HG03039 (cell line): ENCODE measurements around the gene GATA6.

Experiments used
- ATAC-seq: cut with Tn5 transposase; IDR thresholded peaks from one replicate; pipeline ENCODE4 v1.9.1; 2021; ENCODE audit warnings: mild to moderate bottlenecking, moderate library complexity; ENCODE audit not compliant: unreplicated experiment

GATA6 gene

GRCh38 chr18:22166069-22166950 lies 3.1 kb upstream of the GATA6 start:
- no peak for ATAC-seq

GRCh38 chr18:22167091-22167470 lies 2.3 kb upstream of the GATA6 start:
- no peak for ATAC-seq

GRCh38 chr18:22167471-22168241 lies 1.7 kb upstream of the GATA6 start:
- ATAC-seq, result no peak

GRCh38 chr18:22168360-22168921 lies 948 bp upstream of the GATA6 start:
- no peak for ATAC-seq

- ATAC-seq, result no peak
Observed at GRCh38 chr18:22169889-22170420, 566 bp downstream of the GATA6 start.

GRCh38 chr18:22170421-22171257 lies 1.2 kb downstream of the GATA6 start:
- no peak for ATAC-seq

GRCh38 chr18:22171258-22172119 lies 2.1 kb downstream of the GATA6 start:
- no peak for ATAC-seq

GRCh38 chr18:22172120-22172582 lies 2.8 kb downstream of the GATA6 start:
- no peak for ATAC-seq

GRCh38 chr18:22172594-22173049 lies 3.2 kb downstream of the GATA6 start:
- ATAC-seq, result no peak

- ATAC-seq, result no peak
Observed at GRCh38 chr18:22173221-22173927, 4.0 kb downstream of the GATA6 start.

GRCh38 chr18:22173928-22174301 lies 4.5 kb downstream of the GATA6 start:
- ATAC-seq, result no peak

GRCh38 chr18:22174341-22175145 lies 5.2 kb downstream of the GATA6 start:
- no peak for ATAC-seq

GRCh38 chr18:22175346-22175745 lies 6.0 kb downstream of the GATA6 start:
- ATAC-seq, result no peak

- ATAC-seq, result no peak
Observed at GRCh38 chr18:22176420-22177326, 7.3 kb downstream of the GATA6 start.

- no peak for ATAC-seq
Observed at GRCh38 chr18:22177327-22177871, 8.0 kb downstream of the GATA6 start.

GRCh38 chr18:22179174-22179573 lies 9.8 kb downstream of the GATA6 start:
- no peak for ATAC-seq

- no peak for ATAC-seq
Observed at GRCh38 chr18:22179631-22180030, 10.2 kb downstream of the GATA6 start.
